HG03196 (cell line): Measurements from ENCODE around the gene ATRX.
"Not testable (repeated sequence)": the region's sequence is repeated elsewhere in the genome, so short reads cannot be mapped to it uniquely, and the experiment has no call there.

Source experiments
- ATAC-seq: cut with Tn5 transposase; IDR thresholded peaks from one replicate; pipeline ENCODE4 v1.9.1; 2021; ENCODE audit not compliant: unreplicated experiment

Gene ATRX

GRCh38 chrX:77622233-77622632 lies 163.8 kb downstream of the ATRX start:
- ATAC-seq = no peak

- ATAC-seq = not testable (repeated sequence)
These were observed 164.6 kb downstream of the ATRX start for GRCh38 chrX:77621453-77621852.

- no peak for ATAC-seq
These were observed 168.8 kb downstream of the ATRX start for GRCh38 chrX:77617206-77617605.

GRCh38 chrX:77603635-77604336 lies 182.2 kb downstream of the ATRX start:
- no peak for ATAC-seq

GRCh38 chrX:77597511-77597910 lies 188.5 kb downstream of the ATRX start:
- ATAC-seq = no peak

- no peak for ATAC-seq
These were observed 188.9 kb downstream of the ATRX start for GRCh38 chrX:77597090-77597489.

- no peak for ATAC-seq
These were observed 190.2 kb downstream of the ATRX start for GRCh38 chrX:77595848-77596247.

GRCh38 chrX:77572322-77572721 lies 213.7 kb downstream of the ATRX start:
- ATAC-seq = no peak

GRCh38 chrX:77565278-77565677 lies 220.7 kb downstream of the ATRX start:
- no peak for ATAC-seq

- no peak for ATAC-seq
These were observed 221.2 kb downstream of the ATRX start for GRCh38 chrX:77564823-77565222.

- ATAC-seq = no peak
These were observed 224.6 kb downstream of the ATRX start for GRCh38 chrX:77561372-77561771.

GRCh38 chrX:77556276-77556675 lies 229.7 kb downstream of the ATRX start:
- ATAC-seq = no peak

- ATAC-seq = no peak
These were observed 237.3 kb downstream of the ATRX start for GRCh38 chrX:77548751-77549150.

- ATAC-seq = not testable (repeated sequence)
These were observed 246.2 kb downstream of the ATRX start for GRCh38 chrX:77539778-77540177.

GRCh38 chrX:77531261-77531660 lies 254.8 kb downstream of the ATRX start:
- ATAC-seq = not testable (repeated sequence)

- ATAC-seq = no peak
These were observed 258.0 kb downstream of the ATRX start for GRCh38 chrX:77528034-77528433.

GRCh38 chrX:77527233-77528001 lies 258.6 kb downstream of the ATRX start:
- ATAC-seq = no peak

GRCh38 chrX:77519765-77520164 lies 266.3 kb downstream of the ATRX start:
- no peak for ATAC-seq

- ATAC-seq = no peak
These were observed 271.8 kb downstream of the ATRX start for GRCh38 chrX:77514177-77514576.

- ATAC-seq = no peak
These were observed 276.0 kb downstream of the ATRX start for GRCh38 chrX:77510007-77510406.

GRCh38 chrX:77505227-77505626 lies 280.8 kb downstream of the ATRX start:
- ATAC-seq = no peak

GRCh38 chrX:77502951-77503525 lies 283.0 kb downstream of the ATRX start:
- no peak for ATAC-seq
